GM18870 (cell line): ENCODE measurements around the gene SAP30.
A peak's percentile ranks its signal among the peaks of the same experiment; 100 is the strongest.

ENCODE experiments used
- ATAC-seq: cut with Tn5 transposase; IDR thresholded peaks from one replicate; pipeline ENCODE4 v1.9.1; 2021; ENCODE audit warnings: moderate library complexity; ENCODE audit not compliant: unreplicated experiment

The SAP30 gene

DNA sequence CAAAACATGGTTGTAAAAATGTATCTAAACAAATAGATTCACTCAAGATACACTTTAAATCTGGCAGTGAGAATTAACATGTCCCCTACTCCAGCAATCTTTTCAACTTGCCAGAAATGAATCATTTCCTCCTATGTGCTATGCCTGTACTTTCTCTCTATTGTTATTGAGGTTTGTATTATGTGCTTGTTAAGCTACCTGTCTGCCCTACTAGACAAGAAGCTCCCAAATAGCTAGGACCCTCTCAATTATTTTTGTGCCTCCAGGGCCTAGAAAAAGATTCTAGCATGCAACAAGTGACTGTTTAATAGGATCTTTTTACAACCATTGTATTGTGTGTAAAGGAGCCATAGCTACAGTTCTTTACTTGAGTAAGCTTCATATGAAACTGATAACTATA is 3.5 kb upstream of the SAP30 start:
- ATAC-seq = peak; percentile 33

DNA sequence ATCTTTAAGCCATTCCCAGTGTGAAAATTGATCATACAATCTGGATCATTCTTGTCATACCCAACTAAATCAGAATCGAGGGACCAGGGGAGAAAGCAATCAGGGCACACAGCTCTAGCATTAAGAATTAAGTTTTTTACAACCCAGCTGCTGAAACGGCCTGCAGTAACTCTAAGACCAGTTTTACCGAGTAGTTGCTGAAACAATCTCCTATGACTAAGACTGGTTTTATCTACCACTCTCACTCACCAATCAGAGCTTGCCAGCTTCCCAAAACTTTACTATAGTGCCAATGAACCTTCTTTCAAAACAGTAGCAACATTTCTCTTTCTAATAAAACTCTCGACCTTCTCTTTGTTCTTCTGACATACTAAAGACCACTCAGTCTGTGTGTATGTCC is 2.8 kb upstream of the SAP30 start:
- no peak for ATAC-seq

DNA sequence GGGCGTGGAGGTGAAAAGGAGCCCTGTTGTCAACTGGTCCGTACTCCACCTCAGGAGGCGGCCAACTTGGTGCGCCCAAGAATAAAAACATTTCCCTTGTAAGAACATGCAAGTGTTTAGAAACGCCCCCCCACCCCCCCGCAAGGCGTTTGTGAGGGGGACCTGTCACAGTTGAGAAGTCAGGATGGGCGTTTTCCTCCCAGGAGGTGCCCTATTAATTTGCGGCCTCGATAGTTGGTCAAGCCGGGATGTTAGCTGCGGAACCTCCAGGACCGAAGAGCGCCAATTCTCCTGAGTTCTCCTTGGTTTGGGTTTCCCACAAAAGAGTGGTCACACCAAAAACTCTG is 651 bp upstream of the SAP30 start:
- peak; percentile 5 for ATAC-seq

DNA sequence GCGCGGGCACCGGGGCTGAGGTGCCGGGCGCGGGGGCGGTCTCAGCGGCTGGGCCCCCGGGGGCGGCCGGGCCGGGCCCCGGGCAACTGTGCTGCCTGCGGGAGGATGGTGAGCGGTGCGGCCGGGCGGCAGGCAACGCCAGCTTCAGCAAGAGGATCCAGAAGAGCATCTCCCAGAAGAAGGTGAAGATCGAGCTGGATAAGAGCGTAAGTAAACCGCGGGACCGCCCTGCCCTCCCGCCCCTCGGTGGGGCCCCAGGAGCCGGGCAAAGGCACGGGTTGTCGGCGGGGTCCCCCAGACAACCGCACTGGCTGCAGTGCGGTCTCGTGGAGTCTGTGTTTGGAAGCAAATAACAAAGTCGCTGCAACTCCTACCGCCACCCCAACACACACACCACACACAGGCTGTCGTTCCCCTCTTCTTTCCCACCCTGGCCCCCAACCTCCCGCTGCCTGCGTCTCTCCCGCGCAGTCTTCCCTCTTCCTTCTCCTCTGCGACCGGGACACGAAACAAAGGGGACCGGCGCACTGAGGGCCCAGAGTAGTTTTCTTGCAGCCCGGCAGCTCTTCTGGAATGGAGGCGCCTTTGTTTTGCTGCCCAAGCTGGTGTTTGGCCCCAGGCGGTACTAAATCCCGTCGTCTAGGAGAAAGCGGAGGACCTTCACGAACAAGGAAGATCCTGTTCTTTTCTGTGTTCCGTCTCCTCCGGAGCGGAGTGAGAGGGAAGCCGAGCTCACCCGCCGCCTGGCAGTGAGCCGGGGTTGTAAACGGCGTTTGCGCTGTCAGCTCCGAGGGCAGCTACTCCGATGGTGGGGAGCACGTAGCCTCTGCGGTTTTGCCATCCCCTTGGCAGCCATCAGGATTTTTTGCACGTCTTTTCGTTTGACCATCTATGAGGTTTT is 788 bp downstream of the SAP30 start:
- peak; percentile 3 for ATAC-seq

DNA sequence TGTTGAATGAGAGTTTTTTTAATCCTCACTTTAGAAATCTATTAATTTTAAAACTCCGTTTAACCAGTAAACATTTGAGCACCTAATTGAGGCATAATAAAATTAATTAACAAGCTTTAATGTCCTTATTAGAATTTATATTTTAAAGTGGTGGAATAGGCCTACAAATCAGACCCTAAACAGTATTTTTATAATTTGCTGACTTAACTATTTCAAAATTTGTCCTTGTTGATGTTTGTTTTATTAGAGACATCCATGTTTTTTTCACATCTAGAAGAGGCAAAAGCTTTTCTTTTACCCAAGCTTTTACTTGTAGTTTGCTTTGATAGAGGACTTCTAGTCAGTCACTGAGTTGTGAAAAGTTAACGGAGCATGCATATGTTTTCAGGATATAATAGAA is 3.8 kb downstream of the SAP30 start:
- no peak for ATAC-seq

DNA sequence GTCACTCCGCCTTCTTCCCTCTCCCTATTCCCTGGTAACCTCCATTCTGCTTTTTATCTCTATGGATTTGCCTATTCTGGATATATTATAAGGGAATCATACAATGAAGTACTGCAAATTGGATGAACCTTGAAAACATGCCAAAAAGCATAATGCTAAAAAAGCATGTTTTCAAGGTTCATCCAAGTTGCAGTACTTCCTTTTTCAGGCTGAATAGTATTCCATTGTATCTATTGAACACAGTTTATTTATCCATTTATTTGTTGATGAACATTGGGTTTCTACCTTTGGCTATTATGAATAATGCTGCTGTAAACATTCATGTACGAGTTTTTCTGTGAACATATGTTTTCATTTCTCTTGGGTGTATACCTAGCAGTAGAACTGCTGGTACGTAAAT is 9.2 kb downstream of the SAP30 start:
- ATAC-seq = no peak

DNA sequence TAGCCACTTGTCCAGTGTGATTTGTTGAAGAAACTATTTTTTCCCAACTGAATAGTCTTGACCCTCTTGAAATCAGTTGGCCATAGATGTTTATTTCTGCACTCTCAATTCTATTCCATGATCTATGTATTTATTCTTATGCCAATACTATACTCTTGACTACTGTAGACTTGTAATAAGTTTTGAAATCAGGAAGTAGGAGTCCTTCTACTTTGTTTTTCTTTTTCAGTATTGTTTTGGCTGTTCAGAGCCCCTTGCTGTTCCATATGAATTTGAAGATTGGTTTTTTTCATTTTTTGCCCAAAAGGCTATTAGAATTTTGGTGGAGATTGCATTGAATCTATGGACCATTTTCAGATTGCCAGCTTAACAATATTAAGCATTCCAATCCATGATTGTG is 10.2 kb downstream of the SAP30 start:
- ATAC-seq = peak; percentile 78

DNA sequence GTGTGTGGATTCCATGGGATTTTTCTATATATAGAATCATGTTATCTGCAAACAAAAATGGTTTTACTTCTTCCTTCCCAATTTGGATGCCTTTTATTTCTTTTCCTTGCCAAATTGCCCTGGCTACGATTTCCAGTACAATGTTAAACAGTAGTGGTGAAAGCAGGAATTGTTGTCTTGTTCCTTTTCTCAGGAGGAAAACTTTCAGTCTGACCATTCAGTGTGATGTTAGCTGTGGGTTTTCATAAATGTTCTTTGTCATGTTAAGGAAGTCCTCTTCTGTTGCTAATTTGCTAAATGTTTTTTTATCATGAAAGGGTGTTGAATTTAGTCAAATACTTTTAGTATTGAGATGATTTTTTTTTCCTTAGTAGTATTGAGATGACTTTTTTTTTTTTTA is 10.9 kb downstream of the SAP30 start:
- no peak for ATAC-seq

DNA sequence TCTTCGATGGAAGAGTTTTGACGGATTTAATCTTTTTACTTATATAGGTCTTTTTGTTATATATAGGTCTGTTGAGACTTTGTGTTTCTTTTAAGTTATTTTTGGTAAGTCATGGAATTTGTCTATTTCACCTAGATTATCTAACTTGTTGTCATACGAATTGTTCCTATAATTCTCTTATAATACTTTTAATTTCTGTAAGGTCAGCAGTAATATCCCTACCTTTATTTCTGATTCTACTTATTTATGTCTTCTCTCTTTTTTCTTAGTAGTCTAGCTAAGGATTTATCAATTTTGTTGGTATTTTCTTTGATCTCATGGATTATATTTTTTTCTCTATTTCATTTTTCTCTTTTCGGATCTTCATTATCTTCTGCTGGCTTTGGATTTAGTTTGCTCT is 11.6 kb downstream of the SAP30 start:
- ATAC-seq = no peak

DNA sequence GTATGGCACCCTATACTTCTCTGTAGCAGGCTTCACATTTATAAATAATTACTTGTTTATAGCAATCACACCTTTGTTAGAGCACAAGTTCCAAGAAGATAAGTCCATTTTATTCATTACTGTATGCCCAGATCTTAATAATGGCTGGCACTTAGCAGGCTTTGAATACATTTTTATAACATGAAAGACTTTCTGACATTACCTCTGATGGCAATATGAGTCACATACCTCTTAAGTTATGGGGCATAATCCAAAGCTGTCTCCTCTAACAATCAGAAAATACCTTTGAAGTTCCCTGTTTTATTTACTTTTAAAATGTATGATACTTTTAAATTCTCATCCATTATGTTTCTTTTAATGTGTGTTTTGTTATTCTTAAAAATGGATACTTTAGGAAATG is 16.0 kb downstream of the SAP30 start:
- no peak for ATAC-seq

DNA sequence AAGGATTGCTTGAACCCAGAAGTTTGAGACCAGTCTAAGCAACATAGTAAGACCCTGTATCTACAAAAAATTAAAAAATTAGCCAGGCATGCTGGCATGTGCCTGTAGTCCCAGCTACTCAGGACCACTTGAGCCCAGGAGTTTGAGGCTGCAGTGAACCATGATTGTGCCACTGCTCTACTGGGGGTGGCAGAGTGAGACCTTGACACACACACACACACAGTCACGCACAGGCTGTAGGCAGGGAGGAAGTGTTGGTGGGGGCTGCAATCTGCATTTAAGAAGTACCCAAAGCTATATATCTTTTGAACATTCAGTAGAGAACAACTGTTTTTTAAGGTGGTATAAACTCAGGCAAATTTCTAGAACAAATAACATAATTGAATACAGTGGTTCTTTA is 20.9 kb downstream of the SAP30 start:
- ATAC-seq = no peak

DNA sequence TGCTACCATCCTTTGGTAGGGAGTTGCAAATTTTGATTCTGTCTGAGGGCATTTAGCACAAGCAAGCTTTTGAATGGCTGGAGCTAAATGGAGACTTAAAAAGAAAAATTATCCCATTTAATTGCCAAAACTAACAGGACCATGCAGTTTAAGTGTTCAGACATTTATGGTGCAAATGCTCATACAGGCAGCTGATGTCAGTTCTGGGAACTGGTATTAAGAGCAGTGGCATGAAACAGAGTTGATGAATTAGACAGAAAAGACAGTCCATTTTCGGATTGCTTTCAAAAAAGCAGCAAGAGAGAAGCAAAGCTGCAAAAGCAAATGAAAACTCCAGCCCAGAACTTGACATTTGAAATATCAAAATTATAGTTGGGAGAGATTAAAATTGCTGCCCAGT is 26.9 kb downstream of the SAP30 start:
- no peak for ATAC-seq

DNA sequence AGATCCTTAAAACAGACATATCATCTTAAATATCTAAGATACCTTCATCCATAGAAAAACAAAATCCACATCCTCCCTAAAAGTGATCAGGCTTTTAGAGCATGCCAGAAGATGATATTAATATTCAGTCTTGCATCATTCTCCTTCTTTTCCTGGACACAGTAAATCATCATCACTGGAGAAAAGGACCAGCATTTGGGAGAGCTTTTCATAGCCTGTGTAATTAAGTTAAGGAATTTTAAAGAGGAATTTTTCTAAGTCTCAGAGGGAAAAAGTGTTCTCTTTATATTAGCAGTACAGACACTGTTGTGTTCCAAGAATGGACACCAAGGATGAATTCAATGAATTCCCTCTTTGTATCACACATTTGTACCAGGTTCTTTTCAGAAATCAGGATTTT is 27.5 kb downstream of the SAP30 start:
- ATAC-seq = no peak

DNA sequence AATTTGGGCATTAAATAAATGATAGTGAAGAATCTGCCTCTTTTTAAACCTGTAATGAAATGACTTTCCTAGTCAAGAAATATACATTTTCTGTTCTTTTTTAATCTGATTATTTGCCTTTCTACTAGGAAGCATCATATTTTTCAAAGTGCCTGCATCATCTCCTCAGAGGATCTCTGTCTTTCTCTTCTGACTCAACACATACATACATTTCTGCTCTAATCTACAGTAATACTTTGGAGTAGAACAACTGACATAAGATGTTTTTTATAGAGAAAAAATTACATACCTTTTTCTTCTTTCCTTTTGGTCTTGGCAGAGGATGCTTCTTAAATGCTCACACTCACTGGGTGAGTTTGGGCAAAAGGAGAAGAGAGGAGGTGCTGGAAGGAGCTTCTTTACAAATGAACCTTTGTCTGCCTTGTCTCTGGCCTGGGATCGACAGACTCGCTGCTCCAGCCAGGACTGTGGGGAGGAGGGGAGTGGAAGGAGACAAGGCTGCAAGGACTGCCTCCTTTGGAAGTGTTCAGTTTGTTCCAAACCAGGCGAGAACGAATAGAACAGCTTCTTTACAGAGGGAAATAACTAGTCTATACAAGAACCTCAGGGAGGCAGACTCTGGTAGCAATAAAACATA is 28.1 kb downstream of the SAP30 start, which contains the start of gene SCRG1:
SCRG1 (minus strand) TSS at position 338 of the 637 bp plus-strand sequence. CDS start 7,702 bp downstream, outside the sequence.
- ATAC-seq = no peak

DNA sequence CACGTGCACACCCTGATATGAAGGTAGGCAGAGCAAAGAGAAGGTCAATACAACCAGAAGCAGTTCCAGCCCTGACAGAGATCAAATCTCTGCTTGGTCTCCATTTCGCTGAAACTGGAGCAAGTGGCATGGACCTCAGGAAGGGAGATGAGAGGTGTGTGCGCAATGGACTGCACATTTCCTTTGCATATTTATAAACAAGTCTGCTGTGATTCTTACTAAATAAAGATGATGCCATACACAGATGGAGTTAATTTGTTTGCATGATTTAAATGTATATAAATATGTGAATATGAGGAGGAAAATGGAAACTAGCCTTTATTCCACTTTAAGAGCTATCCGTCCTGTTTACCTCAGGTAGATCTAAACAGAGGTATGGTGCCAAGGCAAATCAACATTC is 30.3 kb downstream of the SAP30 start:
- ATAC-seq = no peak

DNA sequence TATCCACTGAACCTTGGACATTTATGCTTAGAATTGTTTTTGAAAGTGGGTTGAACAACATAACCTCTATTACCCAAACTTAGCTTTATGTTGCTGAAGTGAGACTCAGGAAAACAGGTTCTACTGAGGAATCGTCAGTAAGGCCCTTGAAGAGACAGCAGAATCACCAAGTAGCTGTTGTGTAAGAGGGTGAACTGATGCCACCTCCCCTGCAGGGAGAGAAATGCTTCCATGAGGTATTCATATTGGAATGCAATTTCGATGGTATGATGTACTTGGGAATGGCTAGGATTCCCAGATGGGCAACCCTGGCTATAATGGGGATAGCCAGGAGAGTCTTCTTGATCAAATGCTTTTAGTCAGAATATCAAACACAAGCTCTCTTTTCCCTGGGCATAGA is 32.3 kb downstream of the SAP30 start:
- ATAC-seq = no peak

DNA sequence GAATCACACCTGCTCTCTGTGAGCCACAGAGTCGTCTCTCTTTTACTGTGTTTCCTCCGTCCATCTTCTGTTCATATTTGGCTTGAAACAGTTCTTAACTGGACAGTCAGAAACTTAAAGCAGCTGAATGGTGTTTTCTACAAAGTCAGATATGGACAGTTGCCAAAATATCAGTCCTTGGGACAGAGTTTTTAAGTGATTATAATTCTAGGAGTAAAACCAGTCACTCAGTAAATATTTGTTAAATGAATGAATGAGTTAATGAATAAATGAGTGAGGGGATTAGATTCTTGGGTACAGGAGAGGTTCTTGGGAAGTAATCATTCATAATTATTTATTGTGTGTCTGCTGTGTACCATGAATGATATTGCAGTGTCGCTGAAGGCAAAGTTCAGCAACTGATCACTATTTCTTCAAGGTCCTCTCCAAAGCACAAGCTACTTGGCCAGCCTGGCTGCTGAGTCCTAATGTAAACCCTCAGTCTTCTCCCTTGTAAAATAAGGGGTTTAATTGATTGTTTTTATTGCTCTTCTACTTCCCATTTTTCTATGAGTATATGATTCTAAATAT is 33.6 kb downstream of the SAP30 start:
- no peak for ATAC-seq

DNA sequence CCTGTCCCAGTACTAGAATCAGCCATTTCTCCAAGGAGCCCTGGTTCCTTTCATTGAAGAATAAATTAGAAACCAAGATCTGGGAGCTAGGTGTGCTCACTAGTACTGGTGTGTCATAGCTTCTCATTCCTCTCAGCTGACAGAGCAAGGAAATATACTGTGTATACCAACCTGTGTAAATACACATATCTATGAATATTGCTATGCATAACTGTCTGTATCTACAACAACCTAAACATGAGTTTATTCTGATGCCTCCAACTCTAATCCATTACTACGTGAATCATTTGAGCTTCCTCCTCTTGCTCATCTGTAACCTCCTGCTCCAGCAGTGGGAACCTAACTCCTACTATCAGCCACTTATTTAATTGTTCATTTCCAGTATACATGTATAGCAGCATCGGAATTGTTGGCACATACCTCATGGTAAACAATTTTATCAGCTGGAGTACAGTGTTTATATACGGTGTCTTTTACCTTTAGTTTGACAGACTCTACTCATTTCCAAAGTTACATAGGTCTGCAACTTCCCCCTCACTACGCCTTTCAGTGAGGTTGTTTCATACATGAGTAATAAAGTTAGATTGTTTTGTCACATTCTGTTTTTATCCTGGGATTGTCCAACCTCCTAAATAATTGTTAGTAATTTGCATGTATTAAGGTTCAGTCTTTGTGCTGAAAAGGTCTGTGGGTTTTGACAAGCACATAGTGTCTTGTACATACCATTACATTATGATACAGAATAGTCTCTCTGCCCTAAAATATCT is 35.3 kb downstream of the SAP30 start:
- ATAC-seq = no peak

DNA sequence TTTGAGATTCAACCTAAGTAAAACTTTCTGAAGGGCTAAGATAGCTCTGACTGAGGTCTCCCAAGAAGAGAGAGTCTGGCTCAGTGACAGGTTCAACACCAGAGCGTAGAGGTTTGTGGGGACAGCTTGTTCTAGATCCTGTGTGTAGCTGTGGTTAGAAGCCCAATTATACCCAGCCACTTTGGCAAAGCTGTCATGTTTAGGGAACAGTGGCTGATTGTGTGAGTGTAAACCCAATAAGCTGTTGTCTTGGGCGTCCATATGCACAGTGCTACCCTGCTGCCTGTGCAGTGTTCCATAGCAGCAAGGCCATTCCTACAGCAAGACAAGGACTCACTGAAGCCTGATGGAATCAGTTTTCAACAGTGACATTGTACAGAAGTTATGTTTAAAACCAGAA is 39.3 kb downstream of the SAP30 start:
- ATAC-seq = no peak

DNA sequence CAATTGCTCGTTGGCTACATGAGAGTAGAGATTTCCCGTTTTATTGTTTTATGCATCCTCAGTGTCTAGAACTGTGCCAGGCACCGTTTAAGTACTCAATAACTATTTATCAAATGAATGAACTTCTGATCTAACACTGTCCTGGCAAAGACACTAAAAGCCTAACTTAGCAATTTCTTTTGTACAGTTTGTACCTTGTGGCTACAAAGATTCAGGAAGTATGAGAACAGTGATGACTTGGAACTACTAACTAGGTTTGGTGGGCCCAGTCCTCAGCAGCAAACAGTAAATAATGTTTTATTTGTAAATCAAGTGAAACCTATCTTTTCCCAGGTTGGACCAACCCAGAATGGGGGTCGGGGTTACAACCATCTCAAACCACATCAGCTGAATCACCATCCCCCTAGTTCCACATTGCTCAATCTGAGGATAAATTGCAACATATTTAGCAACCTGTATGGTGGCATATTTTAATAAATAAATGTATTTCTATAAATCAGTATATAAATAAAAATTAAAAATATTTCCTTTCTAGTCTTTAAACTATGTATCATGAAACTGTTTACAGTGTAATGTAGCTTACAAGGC is 40.4 kb downstream of the SAP30 start:
- ATAC-seq = no peak

DNA sequence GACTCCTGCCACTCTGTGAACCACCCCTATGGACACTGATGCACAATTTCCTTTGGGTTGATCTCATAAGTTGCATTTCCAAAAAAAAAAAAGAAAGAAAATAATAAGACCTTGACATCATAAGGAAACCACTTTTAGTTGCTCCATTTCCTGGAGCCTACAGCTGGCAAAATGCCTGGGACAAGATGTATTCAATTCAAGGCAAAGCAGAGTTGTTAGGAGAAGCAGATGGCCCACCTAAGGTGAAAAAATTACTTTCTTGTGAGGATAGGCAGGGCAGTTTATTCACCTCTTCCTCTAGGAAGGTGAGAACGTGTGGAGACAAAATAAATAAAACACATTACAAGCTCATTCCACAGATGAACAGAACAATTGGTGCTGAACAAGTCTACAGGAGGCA is 42.3 kb downstream of the SAP30 start:
- no peak for ATAC-seq
